GM12891 (cell line): Measurements from ENCODE around the gene RUNX1.

Experiments used
- DNase-seq: peaks from one replicate; pipeline ENCODE4 v3.0.0; 2011; ENCODE audit warnings: low spot score; ENCODE audit not compliant: insufficient read length
- FAIRE-seq: peaks from 2 replicates; lab custom pipeline; 2011; peaks lifted over from hg19 to GRCh38; lab: Jason Lieb, UNC
- PAX5 ChIP-seq: IDR thresholded peaks from 2 replicates; pipeline ENCODE4 v1.6.1; 2011; ENCODE audit warnings: low read length, moderate library complexity, mild to moderate bottlenecking; ENCODE audit not compliant: insufficient read depth, severe bottlenecking
- POLR2A ChIP-seq: IDR thresholded peaks from 2 replicates; pipeline ENCODE4 v1.6.1; 2011; ENCODE audit warnings: low read depth, low read length, control low read depth
- POLR2AphosphoS5 ChIP-seq: IDR thresholded peaks from 2 replicates; pipeline ENCODE4 v1.6.1; 2011; ENCODE audit warnings: low read depth, low read length, control low read depth
- POU2F2 ChIP-seq: IDR thresholded peaks from 2 replicates; pipeline ENCODE4 v1.6.1; 2011; ENCODE audit warnings: low read depth, mild to moderate bottlenecking, control low read depth, low read length, moderate library complexity
- SPI1 ChIP-seq: IDR thresholded peaks from 2 replicates; pipeline ENCODE4 v1.6.1; 2011; ENCODE audit warnings: low read depth, low read length, control low read depth
- TAF1 ChIP-seq: IDR thresholded peaks from 2 replicates; pipeline ENCODE4 v1.6.1; 2011; ENCODE audit warnings: low read depth, low read length, control low read depth

Gene RUNX1

DNA sequence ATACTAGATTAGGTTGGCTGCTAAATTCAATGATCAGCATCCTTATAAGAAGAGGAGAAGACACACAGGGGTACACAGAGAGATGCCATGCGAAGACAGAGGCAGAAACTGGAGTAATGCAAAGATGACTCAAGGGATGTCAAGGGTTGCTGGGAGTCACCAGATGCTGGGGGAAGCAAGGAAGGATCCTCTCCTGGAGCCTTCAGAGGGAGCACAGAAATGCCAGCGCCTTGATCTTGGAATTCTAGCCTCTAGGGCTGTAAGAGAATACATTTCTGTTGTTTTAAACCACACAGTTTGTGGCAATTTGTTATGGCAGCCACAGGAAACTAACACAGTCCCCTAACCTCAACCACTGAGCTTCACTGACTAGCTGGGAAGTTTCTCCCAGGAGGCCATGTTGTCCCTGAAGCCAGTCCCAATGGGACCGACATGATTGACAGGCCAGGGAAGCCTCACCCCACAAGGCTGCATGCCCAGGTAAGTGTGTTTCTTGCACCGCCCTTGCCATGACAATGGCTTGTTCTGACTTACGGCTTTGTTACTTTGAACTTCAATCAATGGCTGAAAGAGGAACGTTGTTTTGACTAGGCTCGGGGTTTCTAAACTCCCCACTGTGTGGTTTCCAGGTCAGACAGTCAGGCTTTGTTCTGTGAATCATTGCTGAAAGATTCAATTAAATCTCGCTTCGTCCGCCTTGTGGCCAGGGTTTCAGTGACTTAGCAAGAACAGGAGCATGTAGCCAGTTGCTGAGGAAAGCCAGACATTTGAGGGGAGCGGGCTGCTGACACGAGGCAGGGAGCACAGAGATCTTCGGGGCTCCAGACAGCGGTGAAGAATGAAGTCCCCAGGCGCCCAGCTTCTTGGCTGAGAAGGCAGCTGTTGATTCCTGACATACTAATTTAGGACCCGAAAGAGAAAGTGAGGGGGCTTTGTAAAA, 62.3 kb downstream of the RUNX1 start:
- TF ChIP-seq PAX5 (no peak), POLR2A (no peak), POU2F2 (peak; percentile 38; the same call in 1 of the 2 replicates), POLR2AphosphoS5 (no peak; the same call in 1 of the 2 replicates), TAF1 (no peak), SPI1 (no peak)
- FAIRE-seq (peak; percentile 77), DNase-seq (peak; percentile 20)

DNA sequence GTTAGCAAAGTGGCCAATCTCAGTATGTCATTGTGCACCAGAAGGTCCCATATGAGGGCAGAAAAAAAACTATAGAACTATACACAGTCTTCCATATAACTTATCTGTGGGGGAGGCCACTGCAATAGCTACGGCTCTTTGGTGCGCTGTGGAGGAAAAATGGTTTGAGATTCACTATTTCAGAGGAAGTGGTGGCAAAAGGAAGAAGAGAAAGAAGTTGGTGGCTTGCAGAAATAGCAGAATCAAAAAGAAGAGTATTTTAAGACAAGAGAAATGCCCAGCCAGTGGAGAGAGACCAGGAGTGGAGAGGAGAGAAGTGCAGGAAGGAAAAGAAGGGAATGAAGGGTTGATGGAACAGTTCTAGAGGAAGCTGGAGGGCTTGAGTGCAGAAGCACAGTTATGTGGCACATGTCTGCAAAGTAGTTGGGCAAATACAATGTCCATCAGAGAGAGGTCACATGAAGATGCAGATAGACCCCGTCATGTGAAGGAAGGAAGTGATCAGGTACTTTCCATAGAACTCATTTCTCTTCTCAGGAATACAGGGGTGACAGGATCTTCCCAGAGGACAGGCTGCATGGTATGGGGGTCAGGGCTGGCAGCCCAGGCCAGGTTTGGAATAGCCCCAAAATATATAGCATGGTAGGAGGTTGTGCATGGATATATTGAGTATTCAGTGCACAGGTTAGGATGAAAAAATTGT, 64.6 kb downstream of the RUNX1 start:
- no peak for DNase-seq
- TF ChIP-seq SPI1 (0 out of 2 replicates have a peak, but pooled peaks have one; percentile 11), POLR2A (no peak), POLR2AphosphoS5 (no peak), TAF1 (no peak), POU2F2 (no peak), PAX5 (no peak)
- no peak for FAIRE-seq

DNA sequence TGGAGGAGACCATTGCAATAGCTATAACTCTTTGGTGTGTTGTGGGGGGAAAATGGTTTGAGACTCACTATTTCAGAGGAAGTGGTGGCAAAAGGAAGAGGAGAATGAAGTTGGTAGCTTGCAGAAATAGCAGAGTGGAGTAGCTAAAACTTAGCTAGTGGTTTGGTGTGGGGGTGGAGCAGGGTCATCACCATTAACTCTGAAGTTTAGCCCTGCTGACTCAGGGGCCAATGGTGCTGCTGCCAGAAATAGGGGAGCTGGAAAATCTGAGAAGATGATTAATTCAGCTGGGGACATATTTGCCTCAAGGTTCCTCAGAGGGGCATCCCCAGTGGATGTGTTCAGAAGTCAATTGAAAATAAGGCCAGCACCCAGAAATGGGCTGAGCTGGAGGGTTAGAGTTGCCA, 65.4 kb downstream of the RUNX1 start:
- FAIRE-seq (peak; percentile 63), DNase-seq (no peak)
- no peak for TF ChIP-seq POLR2AphosphoS5
- peak; percentile 54 for TF ChIP-seq SPI1

DNA sequence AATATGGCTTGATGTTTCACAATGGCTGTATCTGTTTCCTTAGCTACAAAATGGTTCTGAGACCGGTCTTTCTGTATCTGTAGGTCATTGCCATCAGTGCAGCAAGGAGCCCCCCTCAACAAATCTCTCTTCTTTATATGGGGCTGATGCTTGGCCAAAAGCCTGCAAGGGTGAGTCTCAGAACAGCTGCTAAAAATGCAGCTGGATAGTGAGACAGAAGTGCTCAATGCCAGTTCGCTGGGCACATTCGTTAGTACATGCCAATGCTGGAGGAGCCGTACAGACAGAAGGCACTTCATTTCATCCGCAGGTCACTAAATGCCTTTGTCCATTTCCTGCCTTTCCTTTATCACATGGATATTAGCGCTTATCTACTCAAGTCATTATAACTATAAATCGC, 67.3 kb downstream of the RUNX1 start:
- no peak for FAIRE-seq
- no peak for TF ChIP-seq TAF1
- TF ChIP-seq POLR2A, result no peak
- TF ChIP-seq POU2F2, result no peak
- TF ChIP-seq POLR2AphosphoS5, result no peak
- TF ChIP-seq SPI1, result no peak
- TF ChIP-seq PAX5, result no peak
- no peak for DNase-seq

DNA sequence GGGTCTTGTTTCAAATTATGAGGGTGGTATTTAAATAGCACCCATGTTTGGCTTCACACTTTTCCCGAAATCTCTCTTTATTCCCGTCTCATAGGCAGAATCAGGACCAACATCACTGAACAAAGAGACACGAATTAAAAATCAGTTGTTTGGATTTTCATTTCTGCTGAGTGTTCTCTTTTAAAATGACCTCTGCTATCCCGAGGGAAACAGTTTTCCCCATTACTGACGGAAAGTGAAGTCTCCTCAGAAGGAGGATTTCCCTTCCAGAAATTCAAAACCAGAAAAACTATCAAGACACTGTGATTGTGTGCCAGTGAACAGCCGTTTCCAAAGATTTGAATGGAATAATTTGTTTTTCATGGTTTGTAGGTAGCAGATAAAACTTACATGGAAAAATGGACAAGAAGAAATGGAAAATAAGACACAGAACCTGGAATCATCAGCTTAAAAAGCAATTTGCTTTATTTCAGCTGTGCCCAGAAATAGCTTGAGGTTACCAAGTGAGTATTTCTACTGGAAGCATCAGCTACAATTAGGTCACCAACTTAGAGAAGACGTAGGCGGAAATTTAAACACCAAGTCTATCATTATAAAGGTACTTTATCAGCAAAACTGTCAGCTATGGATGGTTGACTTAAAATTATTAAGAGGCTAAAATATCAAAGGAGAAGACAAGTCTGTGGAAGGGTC, 68.5 kb downstream of the RUNX1 start:
- DNase-seq (no peak), FAIRE-seq (no peak)
- TF ChIP-seq PAX5 (no peak), SPI1 (no peak), TAF1 (no peak), POLR2AphosphoS5 (no peak), POLR2A (no peak)

DNA sequence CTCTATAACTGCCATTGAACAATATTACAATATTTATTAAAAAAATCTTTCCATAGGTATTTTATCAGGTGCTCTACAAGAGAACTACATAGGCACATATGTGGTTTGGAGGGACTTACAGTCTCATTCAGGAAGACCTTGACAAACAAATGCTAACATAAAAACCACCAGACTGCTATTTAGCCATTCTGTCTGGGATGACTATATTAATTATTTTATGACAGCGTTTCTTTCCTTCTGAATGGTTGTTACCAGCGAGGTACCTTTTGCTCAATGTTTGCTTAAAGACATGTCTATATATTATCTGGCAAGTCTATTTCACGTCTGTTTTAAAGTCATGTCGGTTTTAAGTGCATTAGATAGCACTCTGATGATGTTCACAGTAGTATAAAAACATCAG, 69.7 kb downstream of the RUNX1 start:
- no peak for DNase-seq
- TF ChIP-seq TAF1, result no peak
- no peak for TF ChIP-seq POLR2A
- no peak for TF ChIP-seq POU2F2
- TF ChIP-seq POLR2AphosphoS5, result no peak
- no peak for TF ChIP-seq PAX5
- no peak for TF ChIP-seq SPI1
- no peak for FAIRE-seq

DNA sequence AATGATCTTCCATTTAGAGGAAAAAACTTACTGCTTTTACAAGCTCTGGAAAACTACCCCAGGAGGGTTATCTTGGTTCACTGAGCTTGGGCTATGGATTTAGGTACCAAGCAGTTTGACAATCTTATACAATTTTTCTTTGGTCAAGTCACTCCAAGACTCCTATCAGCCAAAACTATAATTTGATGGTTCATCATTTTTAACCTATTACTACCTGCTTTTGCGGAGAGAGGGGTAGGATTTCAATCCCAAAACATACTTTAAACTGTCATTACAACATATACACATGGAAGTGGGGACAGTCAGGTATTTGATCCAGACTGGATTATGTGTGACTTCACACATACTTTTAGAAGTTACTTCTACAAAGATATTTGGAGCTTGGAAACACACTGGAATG, 71.8 kb downstream of the RUNX1 start:
- FAIRE-seq (no peak), DNase-seq (no peak)
- no peak for TF ChIP-seq POU2F2
- TF ChIP-seq TAF1, result no peak
- TF ChIP-seq POLR2AphosphoS5, result no peak
- no peak for TF ChIP-seq PAX5
- no peak for TF ChIP-seq POLR2A
- no peak for TF ChIP-seq SPI1

DNA sequence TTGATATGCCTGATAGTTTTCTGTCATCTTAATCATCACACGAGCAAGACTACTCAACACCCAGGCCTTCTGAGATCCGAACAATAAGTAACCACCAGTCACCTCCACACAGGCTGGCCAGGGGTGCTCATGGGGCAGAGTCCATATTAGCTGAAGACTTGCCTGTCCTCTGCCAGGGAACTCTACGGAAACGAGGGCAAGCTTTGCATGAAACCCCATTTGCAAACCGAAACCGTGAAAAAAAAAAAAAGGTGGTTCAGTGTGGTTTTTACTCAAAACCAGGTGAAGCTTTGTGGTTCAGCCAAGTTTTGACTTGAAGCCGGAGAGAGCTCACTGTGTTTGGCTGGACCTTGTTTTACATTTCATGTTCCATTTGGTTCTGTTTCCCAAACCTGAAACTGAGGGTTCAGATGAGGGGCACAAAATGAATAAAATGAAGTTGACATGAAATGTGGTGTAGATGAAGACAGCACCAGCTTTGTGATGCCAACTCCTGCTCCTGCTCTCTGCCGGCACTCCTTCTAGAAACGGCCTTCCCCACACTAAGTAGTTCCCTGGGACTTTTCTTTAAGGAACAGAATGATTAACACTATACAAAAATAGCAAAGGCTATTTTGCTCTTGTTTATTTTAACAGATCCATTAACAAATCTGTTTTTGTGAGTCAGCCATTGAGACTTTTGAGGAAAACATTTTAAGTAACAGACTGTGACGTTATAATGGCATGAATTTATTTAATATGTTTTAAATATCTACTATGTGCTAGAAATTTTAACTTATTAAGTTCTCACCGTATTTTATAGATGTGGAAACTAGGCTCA, 74.7 kb downstream of the RUNX1 start:
- peak; percentile 32 for DNase-seq
- peak; percentile 96 for FAIRE-seq
- no peak for TF ChIP-seq POLR2AphosphoS5
- no peak for TF ChIP-seq TAF1
- no peak for TF ChIP-seq SPI1
- TF ChIP-seq POU2F2, result peak; percentile 95
- TF ChIP-seq POLR2A, result no peak

DNA sequence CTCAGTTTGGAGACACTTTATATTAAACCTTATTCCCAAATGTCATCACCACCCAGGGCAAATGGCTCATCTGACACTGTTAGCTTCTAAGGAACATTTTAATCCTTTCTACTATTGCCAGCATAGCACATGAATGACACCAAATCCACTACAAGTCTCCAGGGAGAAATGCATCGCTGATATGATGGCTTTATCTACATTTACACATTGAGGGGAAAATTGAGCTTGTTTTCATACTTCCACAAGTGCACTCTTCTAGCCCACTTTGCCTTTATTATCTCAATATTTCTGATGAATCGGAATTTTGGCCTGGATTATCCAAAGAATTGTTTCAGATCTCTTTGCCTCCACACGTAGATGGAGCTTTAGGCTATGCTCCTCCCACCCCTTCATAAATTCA, 75.4 kb downstream of the RUNX1 start:
- DNase-seq, result no peak
- peak; percentile 33 for FAIRE-seq
- TF ChIP-seq POU2F2, result no peak
- no peak for TF ChIP-seq SPI1
- TF ChIP-seq PAX5, result no peak
- TF ChIP-seq TAF1, result no peak
- TF ChIP-seq POLR2A, result no peak
- TF ChIP-seq POLR2AphosphoS5, result no peak
